HG03571 (cell line): ENCODE results near the gene RUNX2.
"Not testable (repeated sequence)": the region's sequence is repeated elsewhere in the genome, so short reads cannot be mapped to it uniquely, and the experiment has no call there.

ENCODE experiments used
- ATAC-seq: cut with Tn5 transposase; IDR thresholded peaks from one replicate; pipeline ENCODE4 v1.9.1; 2021; ENCODE audit not compliant: unreplicated experiment

The RUNX2 gene

DNA sequence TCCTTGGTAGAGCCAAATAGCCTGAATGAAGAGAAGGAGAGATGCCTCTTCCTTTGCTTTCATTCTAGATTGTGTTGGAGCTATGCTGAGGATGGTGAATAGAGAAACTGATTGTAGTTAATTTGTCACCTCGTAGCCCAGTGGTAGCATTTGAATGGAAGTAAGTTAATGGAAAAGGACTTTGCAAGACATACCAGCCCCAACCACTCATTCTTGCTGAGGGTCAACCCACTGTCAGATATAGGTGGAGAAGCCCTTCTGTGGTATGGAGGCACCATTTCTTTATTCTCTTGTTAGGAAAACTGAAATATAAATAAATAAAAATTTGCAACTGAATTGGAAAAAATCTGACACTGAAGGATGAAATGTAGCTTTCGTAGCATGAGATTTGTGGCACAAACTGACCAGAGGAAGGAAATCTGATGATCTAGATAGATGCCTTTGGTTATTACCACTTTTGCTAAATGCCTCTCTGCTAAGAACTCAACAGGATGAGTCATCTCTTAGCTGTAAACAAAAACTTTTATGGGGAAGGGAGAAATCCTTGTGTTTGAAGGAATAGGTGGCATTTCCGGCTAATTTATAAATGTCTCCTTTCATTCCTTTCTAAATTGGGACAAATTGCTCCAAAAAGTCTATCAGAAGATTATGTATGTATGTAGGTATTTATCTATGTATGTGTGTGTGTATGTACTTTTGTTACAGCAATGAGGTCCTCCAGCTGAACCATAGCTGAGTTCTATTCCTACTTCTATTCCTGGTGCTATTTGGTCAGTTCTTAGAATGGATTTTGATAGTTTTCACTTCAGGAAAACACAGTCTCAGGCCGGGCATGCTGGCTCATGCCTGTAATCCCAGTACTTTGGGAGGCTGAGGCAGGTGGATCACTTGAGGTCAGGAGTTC, 126.1 kb downstream of the RUNX2 start:
- no peak for ATAC-seq

- no peak for ATAC-seq
Measured at GRCh38 chr6:45455408-45455807, 127.3 kb downstream of the RUNX2 start.

- ATAC-seq = no peak
Measured at GRCh38 chr6:45457141-45457540, 129.0 kb downstream of the RUNX2 start.

DNA sequence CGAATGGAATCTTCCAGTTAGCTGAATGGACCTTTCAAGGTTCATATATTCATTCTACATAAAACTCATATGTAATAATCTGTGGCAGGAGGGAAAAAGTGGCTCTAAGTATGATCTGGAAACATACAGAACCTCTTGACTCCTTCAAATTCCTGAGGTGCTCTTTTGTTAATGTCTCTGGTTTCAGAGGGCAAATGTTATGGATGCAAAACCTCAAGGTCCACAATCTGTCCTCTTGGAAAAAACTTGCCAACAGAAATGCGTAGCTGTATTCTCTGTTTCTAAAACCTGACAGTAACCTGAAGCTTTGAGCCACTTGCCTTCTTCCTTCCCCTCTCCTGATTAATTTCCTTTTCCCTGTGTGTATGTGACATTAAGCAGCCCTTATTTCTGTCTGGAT, 130.5 kb downstream of the RUNX2 start:
- no peak for ATAC-seq

- no peak for ATAC-seq
Measured at GRCh38 chr6:45460166-45460565, 132.0 kb downstream of the RUNX2 start.

GRCh38 chr6:45461486-45461885, 133.4 kb downstream of the RUNX2 start:
- no peak for ATAC-seq

DNA sequence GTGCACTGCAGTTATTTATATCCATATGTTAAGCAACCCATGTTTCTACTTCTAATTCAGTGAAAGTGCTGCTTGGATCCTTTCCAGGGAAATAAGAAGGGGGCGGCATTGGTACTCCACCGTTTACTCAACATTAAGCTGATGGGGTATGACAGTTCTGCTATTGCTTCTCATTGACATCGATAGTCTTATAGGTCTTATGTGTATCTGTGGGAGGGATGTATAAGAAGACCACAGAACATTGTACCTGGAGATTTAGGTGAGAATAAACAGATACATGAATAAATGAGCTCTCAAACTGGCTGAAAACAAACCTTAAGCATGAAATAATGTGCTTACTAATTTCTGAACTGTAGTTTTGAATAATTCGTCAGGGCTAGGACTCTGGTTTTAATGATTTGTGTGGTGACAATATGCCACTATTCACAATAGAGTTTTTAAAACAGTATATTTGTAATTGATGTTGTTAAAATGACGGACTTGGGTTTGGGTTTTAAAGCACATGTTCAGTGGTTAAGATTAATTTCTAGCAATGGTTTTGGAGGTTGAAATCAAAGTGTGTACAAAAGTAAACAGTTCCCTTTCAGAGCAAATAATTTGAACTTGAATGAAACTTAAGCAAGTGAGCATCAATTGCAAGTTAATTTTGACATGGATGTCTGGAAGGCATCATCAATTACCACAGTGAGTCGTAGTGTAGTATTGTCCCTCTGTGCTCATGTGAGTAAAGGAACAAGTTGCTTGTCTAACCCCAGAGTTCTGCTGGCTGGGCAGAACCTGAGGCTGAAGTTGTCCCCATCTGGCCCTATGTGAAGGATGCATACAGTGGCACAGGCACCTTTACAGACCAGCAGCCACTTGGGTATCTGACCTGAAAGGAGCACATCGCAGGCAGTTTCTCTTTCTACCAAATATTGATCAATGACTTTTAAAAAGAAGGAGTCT, 134.3 kb downstream of the RUNX2 start:
- ATAC-seq = no peak

- no peak for ATAC-seq
Measured at GRCh38 chr6:45464685-45465084, 136.6 kb downstream of the RUNX2 start.

GRCh38 chr6:45466686-45467085, 138.6 kb downstream of the RUNX2 start:
- no peak for ATAC-seq

DNA sequence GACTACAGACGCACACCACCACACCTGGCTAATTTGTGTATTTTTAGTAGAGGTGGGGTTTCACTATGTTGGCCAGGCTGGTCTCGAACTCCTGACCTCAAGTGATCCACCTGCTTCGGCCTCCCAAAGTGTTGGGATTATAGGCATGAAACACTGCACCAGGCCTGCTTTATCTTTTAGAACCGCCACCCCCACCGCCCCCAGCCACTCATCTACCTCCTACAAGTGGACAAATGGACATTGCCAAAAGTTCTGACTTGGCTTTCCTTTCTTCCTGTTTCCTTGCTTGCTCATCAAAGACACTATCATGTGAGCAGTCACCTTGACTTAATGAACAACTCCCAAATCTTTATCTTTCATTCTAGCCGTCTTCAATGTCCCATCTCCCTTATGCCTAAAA, 139.3 kb downstream of the RUNX2 start:
- not testable (repeated sequence) for ATAC-seq

DNA sequence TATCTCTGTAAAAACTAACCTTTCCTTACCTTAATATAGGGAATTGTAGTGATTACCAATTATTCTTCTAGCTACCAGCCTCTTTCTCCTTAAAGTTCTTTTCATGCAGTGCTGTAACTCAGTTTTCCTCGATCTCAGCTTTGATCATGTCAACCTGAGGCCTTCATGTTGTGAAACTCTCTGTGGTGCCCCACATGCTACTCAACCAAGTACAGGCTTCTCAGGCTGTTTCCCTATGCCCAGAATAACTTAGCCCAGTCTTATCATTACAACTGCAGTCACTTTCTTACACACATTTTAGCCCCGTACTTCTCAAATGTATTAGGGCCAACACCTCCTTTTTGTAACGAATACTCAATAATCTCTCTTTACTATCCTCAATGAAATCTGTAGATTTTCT, 139.7 kb downstream of the RUNX2 start:
- no peak for ATAC-seq

DNA sequence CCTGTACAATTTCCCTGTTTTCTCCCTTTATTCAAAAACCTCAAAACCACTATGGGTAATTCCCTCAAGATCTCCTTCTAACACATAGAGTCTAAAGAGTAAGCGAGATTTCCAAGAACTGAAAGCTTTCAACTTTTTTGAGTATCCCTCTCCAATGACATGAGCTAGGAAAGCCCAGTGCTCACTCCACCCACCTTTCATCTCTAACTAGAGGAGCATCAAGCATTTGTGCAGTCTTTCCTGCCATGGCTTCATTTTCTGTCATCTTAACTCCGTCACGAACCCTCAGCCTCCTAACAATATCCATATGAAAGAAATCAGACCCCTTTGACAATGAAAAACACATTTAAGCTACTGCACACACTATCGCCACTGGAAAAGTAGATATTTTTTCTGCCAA, 141.5 kb downstream of the RUNX2 start:
- no peak for ATAC-seq

- no peak for ATAC-seq
Measured at GRCh38 chr6:45470131-45470738, 142.1 kb downstream of the RUNX2 start.

DNA sequence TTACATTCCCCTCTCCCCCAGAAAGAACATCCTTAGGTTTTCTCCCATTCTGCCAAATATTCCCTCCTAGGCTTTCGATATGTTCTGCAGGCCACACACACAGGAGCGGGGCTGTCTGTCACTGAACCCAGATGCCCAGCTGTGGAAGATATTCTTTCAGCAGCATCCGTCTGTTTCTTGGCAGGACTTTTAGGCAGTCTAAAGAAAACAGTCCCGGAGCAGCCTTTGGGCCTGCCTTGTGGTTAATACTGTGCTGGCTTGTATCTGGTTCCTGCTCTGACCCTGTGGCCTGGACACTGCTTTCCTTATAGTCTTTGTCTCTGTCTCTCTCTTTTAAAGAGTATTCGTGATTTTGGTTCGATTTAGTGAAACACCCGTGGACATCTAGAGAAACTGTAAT, 144.3 kb downstream of the RUNX2 start:
- no peak for ATAC-seq

GRCh38 chr6:45473121-45473993, 145.2 kb downstream of the RUNX2 start:
- ATAC-seq = no peak

- no peak for ATAC-seq
Measured at GRCh38 chr6:45474376-45474775, 146.2 kb downstream of the RUNX2 start.

DNA sequence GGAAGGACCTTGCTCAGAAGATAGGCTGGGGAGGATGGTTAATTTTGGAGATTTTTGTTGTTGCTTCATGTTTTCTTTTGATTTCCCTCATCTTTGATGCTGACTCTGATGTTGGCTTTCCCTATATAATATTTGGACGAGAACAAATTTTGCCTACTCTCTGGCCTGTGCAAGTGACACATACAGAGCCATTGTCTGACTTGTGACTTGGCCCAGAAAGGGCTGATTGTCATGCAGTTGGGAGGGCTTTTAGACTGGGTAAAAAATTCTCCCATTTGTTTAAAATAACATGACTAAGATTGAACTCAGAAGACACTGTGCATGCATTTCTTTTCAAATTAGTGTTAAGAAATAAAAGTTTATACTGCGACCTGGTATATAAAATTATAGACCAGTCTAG, 148.2 kb downstream of the RUNX2 start:
- ATAC-seq = no peak

DNA sequence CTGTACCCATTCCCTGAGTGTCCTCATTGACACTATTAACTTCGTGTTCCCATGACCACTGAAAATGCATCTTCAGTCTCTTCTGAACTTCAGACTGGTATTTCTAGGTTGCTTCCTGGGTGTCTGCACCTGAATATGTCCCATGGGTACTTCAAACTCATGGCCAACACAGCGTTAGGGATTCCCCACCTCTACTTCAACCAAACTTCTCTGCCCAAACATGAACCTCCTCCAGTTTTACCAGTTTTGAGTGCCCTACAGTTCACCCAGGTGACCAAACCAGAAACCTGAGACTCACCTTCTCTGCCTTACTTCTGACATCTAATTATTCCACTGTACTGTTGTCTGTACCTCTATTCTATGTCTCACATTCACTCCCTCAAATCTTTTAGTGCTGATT, 149.1 kb downstream of the RUNX2 start:
- ATAC-seq = no peak

DNA sequence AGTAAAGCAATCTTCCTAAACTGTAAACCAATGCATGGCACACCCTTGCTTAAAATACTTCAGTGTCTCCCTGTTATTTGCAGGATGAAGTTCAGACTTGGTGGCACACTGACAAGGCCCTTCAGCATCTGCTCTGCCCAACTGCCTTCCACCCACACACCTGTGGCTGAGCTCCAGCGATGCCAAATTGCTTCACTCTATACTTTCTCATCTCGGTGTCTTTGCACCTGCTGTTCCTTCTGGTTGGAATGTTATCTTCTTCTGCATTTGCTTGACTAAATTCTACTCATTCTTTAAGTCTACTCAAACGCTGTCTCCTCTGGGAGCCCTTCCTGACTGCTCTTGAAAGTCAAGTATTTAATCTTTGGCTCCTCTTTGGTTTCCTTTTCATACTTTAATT, 149.7 kb downstream of the RUNX2 start:
- ATAC-seq = no peak

DNA sequence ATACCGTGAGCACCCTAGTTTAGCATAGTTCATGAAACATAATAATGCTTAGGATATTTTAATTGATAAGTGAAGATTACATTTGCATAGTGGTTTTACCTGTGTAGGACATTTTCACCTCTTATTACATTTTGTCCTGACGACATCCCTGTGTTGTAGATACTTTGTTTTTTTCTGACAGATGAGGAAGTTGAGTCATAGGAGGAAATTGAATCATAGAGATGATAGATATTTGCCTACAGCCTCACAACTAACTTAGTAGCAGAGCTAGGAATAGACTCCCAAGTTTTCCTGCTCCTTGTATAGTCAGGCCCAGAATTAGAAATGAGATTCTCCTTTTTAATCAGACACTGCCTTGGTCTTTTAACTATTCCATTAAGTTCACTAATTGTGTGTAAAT, 150.1 kb downstream of the RUNX2 start:
- ATAC-seq = no peak
